AG04449 (cell line): ENCODE data around the gene FAM124A.

Experiments used
- CTCF ChIA-PET: fragments of 350-600 bp; formaldehyde crosslinking; extraction: SDS; loops from one replicate; lab custom pipeline; 2021; ENCODE audit warnings: antibody characterized with exemption; lab: Yijun Ruan, JAX
- POLR2A ChIA-PET: fragments of 400-600, 350-600 bp; formaldehyde crosslinking; extraction: SDS; loops from one replicate; lab custom pipeline; 2020; ENCODE audit warnings: antibody characterized with exemption, inconsistent platforms; lab: Yijun Ruan, JAX
- DNase-seq: peaks from one replicate; pipeline ENCODE4 v3.0.0-alpha.2; 2010; ENCODE audit warnings: low read depth, low spot score
- H3K4me3 ChIP-seq: 2 replicates; pipeline ENCODE4 v1.5.1; 2011; ENCODE audit warnings: low read depth, mild to moderate bottlenecking, control low read depth, low read length
- CTCF ChIP-seq: IDR thresholded peaks from one replicate; pipeline ENCODE4 v1.5.1; 2011; ENCODE audit warnings: mild to moderate bottlenecking, moderate library complexity, low read length, control low read depth, inconsistent platforms; ENCODE audit not compliant: insufficient read depth; ENCODE audit errors: missing control alignments

The FAM124A gene

DNA sequence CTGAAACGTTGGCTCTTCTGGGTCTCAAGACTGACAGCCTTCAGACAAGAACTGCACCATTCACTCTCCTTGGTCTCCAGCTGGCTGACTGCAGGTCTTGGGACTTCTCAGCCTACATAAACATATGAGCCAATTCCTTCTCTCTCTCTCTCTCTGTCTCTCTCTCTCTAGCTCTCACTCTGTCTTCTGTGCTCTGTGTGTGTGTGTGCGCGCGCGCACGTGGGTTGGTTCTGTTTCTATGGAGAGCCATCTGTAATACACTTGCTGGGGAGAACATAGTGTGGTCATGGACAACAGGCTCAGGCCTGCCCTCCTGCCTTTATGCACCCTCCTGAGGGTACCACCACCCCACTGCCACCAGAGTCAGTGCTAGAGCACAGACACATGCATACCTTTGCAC lies 103.6 kb downstream of the FAM124A start:
- no peak overlapping the region for H3K4me3 ChIP-seq
- no peak for TF ChIP-seq CTCF
- DNase-seq: no peak
- POLR2A ChIA-PET: no interaction called here
- CTCF ChIA-PET: interaction anchor here (2.7 kb wide), 1 partner anchor 39 kb away, joined by 8 read pairs; no protein-coding TSS in a partner anchor

GRCh38 chr13:51326777-51327176 lies 104.6 kb downstream of the FAM124A start:
- no peak overlapping the region for H3K4me3 ChIP-seq
- ChIA-PET POLR2A (no interaction called here), CTCF (no interaction called here)
- no peak for TF ChIP-seq CTCF
- DNase-seq: no peak

GRCh38 chr13:51327961-51328360 lies 105.8 kb downstream of the FAM124A start:
- ChIA-PET CTCF (interaction anchor here (1.3 to 1.5 kb wide), 2 partner anchors 10 to 180 kb away, joined by 3 to 4 read pairs; no protein-coding TSS in a partner anchor), POLR2A (no interaction called here)
- H3K4me3 ChIP-seq: no peak overlapping the region
- no peak for TF ChIP-seq CTCF
- no peak for DNase-seq

- ChIA-PET POLR2A (no interaction called here), CTCF (interaction anchor here (1.2 to 1.5 kb wide), 3 partner anchors 10 to 180 kb away, joined by 3 to 4 read pairs (median 3); no protein-coding TSS in a partner anchor)
- DNase-seq: no peak
Observed at GRCh38 chr13:51328488-51328887, 106.3 kb downstream of the FAM124A start.

GRCh38 chr13:51329606-51330005 lies 107.4 kb downstream of the FAM124A start:
- no peak overlapping the region for H3K4me3 ChIP-seq
- POLR2A ChIA-PET: no interaction called here
- CTCF ChIA-PET: interaction anchor here (1.2 kb wide), 1 partner anchor 43 kb away, joined by 3 read pairs; no protein-coding TSS in a partner anchor

More at GRCh38 chr13:51328488-51328887, 106.3 kb downstream of the FAM124A start:
- H3K4me3 ChIP-seq: no peak overlapping the region
- no peak for TF ChIP-seq CTCF

GRCh38 chr13:51330791-51331190 lies 108.6 kb downstream of the FAM124A start:
- DNase-seq: peak; percentile 9
- no peak overlapping the region for H3K4me3 ChIP-seq
- TF ChIP-seq CTCF: no peak
- ChIA-PET CTCF (interaction anchor here (0.7 to 1.0 kb wide), 2 partner anchors 205 to 1300 kb away, joined by 3 read pairs; no protein-coding TSS in a partner anchor), POLR2A (interaction anchor here (1.0 kb wide), 1 partner anchor 12 kb away, joined by 3 read pairs; no protein-coding TSS in a partner anchor)

More at GRCh38 chr13:51329606-51330005, 107.4 kb downstream of the FAM124A start:
- TF ChIP-seq CTCF: no peak
- no peak for DNase-seq
